AG09309 (cell line): ENCODE results near the gene SLC8A1.

Source experiments
- DNase-seq: peaks from one replicate; pipeline ENCODE4 v3.0.0-alpha.2; 2010; ENCODE audit warnings: low read depth
- H3K4me3 ChIP-seq: 2 replicates; pipeline ENCODE4 v1.5.1; 2011; ENCODE audit warnings: mild to moderate bottlenecking, low read depth, low read length, moderate library complexity; ENCODE audit not compliant: control insufficient read depth
- TF ChIP-seq, protein P1 (sequence below): IDR thresholded peaks from 2 replicates; pipeline ENCODE4 v1.5.1; 2011; ENCODE audit warnings: mild to moderate bottlenecking, low read depth, low read length, inconsistent platforms; ENCODE audit not compliant: insufficient read depth, control insufficient read depth; ENCODE audit errors: missing control alignments

SLC8A1 gene

DNA sequence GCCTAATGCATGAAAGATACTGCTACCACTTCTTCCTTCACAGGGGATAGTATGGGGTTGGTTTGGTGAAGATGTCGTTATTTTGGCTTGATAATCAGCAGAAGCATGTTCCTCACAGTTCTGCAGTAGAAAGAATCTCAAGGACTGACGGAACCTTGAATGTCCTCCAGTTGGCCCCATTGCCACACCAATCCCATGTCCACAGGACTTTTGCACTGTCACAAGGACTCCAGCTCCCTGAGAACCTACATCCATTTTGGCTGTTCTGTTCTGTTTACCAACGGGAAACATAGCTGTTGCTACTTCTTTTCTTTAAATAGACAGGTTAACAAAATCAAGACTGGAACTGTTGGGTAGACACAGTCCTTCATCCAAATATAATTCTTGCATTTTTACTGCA, 270.0 kb downstream of the SLC8A1 start:
- no peak overlapping the region for H3K4me3 ChIP-seq
- no peak for DNase-seq
- TF ChIP-seq, protein P1, sequence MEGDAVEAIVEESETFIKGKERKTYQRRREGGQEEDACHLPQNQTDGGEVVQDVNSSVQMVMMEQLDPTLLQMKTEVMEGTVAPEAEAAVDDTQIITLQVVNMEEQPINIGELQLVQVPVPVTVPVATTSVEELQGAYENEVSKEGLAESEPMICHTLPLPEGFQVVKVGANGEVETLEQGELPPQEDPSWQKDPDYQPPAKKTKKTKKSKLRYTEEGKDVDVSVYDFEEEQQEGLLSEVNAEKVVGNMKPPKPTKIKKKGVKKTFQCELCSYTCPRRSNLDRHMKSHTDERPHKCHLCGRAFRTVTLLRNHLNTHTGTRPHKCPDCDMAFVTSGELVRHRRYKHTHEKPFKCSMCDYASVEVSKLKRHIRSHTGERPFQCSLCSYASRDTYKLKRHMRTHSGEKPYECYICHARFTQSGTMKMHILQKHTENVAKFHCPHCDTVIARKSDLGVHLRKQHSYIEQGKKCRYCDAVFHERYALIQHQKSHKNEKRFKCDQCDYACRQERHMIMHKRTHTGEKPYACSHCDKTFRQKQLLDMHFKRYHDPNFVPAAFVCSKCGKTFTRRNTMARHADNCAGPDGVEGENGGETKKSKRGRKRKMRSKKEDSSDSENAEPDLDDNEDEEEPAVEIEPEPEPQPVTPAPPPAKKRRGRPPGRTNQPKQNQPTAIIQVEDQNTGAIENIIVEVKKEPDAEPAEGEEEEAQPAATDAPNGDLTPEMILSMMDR = no peak

DNA sequence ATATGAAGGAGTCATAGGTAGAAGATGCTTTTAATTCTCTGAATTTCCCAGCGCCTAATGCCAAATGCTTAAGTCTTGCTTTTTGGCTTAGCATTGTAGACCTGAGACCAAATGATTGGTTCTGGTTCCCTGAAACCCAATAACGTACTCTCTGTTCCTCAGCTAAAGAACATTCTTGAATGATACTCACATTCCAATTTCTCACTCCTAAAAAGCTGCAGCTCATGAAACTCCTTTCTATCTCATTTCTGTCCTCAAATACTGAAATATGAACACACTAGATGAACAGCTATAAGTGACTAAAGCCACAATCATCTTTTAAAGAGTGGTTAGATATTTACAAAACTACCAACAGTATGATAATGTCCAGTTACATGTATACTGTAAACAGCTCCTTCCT, 272.1 kb downstream of the SLC8A1 start:
- TF ChIP-seq, protein P1 = no peak
- no peak overlapping the region for H3K4me3 ChIP-seq
- DNase-seq = no peak

DNA sequence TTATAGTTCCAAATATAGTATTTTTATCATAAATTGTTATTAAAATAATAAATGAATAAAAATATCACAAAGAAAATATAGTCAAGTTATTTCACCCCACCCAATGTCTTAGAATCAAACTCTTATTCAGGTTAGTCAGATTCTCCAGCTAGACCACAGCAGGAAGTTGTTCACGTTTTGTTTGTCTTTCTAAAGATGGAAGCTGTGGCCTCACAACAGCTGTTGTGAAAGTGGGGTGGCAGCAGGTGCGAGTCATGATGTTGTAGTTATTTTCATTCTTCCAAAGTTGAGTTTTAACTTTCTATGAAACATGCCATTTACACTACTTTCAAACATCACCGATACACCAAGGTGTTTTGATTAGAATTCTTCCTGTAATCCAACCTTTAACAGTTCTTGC, 272.9 kb downstream of the SLC8A1 start:
- no peak for DNase-seq
- TF ChIP-seq, protein P1 = no peak
- no peak overlapping the region for H3K4me3 ChIP-seq

DNA sequence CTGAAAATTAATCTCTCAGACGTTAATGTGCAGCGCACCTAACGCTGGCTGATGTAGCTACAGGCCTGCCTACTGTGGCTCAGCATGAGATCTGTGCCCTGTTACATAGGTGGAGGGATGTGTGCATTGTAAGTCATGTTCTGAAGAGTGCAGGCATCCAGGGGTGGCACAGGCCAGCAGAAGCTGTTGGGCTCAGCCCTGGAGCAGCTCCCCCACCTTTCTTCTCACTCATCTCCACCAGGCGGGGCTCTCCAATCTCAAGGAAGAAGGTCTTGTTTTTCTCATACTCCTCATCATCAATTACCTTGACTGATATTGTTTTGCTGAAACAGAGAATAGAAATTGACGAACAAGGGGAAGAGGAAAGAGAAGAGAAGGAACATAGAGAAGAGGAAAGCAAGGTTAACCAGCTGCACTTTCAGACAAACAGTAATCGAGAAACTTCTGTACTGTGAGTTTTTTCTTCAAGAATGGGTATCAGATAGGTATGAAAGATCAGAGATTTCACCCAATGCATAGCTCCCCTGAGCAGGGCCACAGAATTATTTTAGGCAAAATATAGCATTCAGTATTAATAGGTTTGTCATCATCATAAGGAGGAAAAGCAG, 273.6 kb downstream of the SLC8A1 start:
- H3K4me3 ChIP-seq = no peak overlapping the region
- TF ChIP-seq, protein P1 = no peak
- no peak for DNase-seq

DNA sequence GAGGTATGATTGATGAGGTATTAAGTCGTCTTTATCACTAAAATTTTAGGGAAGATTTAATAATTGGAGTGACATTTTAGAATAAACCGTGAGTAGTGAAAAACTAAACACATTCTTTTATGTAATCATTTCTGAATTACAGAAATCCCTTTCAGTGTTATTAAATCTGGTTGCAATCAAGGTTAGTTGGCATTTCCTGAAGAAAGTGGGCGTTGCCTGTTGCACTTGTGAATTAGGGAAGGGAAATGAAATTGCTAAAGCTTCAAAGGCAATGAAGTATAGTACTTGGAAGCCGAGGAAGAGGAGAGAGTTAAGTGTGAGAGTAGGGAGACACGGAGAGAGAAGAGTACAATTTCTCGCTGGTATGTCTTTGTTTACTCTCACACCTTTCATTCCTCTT, 274.5 kb downstream of the SLC8A1 start:
- no peak overlapping the region for H3K4me3 ChIP-seq
- TF ChIP-seq, protein P1 = no peak
- DNase-seq = no peak

DNA sequence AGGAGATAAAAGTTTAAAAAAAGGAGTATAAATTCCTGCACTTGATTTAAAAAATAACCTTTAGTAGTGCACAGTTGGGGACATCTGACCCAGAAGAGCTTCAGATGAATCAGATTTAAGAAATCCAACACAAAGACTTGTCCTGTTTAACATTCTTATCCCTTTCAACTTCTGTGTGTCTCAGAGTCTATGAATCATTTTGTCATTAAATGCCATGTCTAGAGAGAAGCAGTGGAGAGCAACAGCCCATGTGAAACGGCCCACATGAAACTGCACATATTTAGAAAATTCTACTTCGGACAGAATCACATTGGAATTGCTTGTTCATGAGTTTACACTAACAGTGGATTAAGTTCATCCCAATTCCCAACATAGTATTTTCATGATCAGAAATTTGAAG, 278.6 kb downstream of the SLC8A1 start:
- DNase-seq = peak; percentile 20

More for the DNA sequence above, 278.6 kb downstream of the SLC8A1 start:
- TF ChIP-seq, protein P1 = no peak
- H3K4me3 ChIP-seq = no peak overlapping the region
